ENCODE data around the gene OSBPL8. TPM values are rescaled to one million over a fixed set of nuclear protein-coding genes. Genes with fewer than 3 reads are reported as not detected.

OSBPL8 gene
- total RNA-seq, 1 experiment from 2014 or later = 77.0 TPM

Other genes starting within 250 kb of the OSBPL8 start
- gene BBS10, start 211.4 kb downstream of the OSBPL8 start, total RNA-seq (2014; rRNA removed; shearing (Covaris generic)) = 5.8 and 10.8 TPM in 2 replicates
- 27.1 and 46.3 TPM in 2 replicates for gene ZDHHC17, start 204.3 kb upstream of the OSBPL8 start, total RNA-seq (2014; rRNA removed; shearing (Covaris generic))

All from G401 (cell line).